GM18868 (cell line): Measurements from ENCODE around the gene GCC1.
A peak's percentile ranks its signal among the peaks of the same experiment; 100 is the strongest.
"Not testable (repeated sequence)": the region's sequence is repeated elsewhere in the genome, so short reads cannot be mapped to it uniquely, and the experiment has no call there.

Source experiments
- ATAC-seq: cut with Tn5 transposase; IDR thresholded peaks from one replicate; pipeline ENCODE4 v1.9.1; 2021; ENCODE audit warnings: mild to moderate bottlenecking, moderate library complexity; ENCODE audit not compliant: unreplicated experiment

The GCC1 gene

GRCh38 chr7:127589896-127590295 lies 4.5 kb upstream of the GCC1 start:
- no peak for ATAC-seq

DNA sequence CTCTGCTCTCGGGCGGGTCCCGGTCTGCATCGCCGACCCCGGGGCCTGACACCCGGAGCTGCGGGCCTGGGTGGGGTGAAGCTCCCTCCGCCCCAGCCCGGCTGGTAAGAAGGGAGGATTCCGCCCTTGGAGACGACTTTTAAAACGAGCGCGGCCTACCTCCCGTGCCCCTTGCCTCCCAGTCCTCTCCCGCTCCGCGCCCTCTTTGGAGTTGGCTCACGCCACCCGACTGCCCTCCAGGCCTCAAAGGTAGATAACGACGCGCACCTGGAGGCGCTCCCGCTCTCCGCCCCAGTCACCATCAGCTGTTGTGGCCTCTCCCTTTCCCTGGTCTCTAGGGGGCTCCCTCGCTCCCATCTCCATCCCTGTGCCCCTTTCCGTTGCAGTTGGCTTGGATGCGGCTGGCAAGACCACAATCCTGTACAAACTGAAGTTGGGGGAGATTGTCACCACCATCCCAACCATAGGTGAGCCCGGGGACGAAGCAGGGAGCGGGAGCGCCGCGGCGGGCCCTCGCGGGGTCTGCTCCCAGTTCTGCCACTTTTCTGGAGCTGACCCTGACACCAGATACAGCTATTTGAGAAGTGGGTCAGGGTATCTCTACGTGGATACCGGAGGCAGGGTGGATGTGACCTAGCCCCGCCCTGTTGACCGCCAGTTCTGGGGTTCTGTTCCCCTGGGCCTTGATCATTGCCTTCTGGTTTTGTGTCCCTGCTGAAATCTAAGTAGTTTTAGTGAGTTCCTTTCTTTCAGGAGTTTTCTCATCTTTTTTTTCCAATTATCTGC lies 3.5 kb upstream of the GCC1 start:
- ATAC-seq: peak; percentile 16

DNA sequence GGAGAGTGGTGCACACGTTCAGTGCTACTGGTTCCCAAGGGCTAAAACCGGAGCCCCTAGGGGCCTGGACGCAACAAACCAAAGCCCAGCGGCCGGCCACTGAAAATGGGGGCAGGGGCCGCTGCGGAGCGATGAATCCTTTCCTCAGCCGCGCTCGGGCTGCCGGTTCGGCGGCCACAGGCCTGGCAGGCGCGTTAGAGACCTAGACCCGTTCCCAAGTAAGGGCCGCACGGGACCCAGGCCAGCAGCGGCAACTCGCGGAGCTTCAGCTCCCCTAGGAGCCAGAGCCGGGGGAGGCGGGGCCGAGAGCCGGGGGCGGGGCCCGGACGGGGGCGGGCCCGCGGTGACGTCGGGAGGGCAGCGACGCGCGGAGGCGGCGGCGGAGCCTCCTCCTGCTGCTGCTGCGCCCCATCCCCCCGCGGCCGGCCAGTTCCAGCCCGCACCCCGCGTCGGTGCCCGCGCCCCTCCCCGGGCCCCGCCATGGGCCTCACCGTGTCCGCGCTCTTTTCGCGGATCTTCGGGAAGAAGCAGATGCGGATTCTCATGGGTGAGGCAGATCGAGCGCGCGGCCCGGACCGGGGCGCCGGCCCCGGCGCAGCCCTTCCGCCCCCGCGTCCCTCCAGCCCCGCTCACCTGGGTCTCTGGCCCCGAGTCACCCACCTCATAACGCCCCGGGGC lies 2.8 kb upstream of the GCC1 start, which contains the start of gene ARF5:
TSS of gene ARF5 (plus strand) at position 393 of the 678 bp plus-strand sequence. CDS start at position 481, 88 bp downstream.
- peak; percentile 76 for ATAC-seq

GRCh38 chr7:127587663-127588018 lies 2.2 kb upstream of the GCC1 start:
- ATAC-seq: no peak

DNA sequence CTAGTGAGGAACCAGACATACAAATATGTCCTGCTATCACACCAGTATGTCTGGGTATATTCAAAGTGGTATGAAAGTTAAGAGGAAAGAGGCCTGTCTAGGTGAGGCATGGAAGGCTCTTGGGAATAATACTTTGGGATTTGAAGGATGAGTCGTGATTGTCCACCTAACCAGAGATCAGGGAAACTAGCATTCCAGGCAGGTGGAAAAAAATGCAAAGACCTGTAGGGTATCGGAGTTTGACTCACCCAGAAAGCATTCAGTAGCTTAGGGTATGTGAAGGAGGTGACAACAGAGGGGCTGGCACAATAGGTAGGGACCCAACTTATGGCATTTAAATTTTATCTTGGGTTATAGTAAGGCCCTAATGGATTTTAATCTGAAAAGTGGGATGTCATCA lies 950 bp upstream of the GCC1 start:
- no peak for ATAC-seq

GRCh38 chr7:127584648-127585043 lies 750 bp downstream of the GCC1 start:
- no peak for ATAC-seq

DNA sequence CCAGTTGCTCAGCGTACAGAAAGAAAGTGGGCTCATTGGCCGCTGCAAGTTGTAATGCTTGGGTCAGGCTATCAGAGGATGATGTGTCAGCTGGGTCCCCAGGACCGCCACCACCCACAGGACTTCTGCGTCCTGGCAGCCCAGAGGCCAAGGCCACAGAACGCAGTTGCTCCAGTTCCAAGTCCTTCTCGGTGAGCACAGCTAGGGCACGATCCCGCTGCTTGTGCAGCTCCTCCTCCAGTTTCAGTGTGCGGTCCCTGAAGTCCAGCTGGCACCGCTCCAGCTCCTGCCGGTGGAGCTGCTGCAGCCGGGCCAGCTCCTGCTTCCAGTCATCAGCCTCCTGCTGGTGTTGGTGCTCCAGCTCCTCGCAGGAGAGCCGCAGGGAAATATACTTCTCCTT lies 3.0 kb downstream of the GCC1 start:
- ATAC-seq: no peak

DNA sequence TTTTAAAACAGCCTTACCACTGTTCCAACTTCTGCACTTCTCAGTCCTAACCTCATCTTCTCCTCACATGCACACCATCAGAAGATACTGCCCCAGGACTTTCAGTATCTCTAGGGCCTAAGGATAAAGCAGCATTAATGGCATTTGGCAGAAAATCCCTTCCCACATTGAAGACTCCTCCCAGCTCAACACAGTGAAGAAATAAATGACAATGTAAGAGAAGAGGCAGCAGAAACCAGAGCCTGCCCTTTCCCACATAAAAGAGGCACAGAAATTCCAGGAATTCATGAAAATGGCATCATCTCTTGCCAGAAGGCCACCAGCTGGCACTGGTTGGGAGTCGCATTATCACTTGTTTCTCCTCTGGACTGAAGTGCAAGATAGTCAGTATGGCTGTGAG lies 3.7 kb downstream of the GCC1 start:
- ATAC-seq: no peak

GRCh38 chr7:127580612-127581011 lies 4.8 kb downstream of the GCC1 start:
- no peak for ATAC-seq

DNA sequence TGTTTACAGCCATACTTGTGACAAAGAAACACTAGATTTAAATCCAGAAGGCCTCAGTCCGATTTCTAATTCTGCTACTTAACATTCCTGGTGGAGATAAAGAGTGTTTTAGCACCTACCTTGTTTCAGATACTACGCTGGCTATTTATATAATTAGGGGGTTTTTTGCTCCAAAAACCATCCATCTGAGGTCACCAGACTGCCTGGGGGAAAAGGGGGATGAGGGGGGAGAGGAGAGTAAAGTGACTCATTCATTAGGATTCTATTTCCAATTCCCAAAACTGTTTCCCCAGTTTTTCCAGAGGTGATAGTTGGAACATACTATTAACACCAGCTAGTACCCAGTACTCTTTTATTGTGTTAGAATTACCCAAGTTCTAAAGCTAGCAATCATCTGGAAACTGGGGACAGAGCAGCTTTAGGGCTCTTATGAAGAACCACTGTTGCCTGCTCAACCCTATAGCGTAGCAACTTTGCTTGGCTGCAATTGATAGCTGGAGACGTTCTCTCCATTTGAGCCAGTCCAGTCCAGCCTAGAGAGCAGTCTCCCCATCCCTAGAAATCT lies 6.6 kb downstream of the GCC1 start:
- no peak for ATAC-seq

DNA sequence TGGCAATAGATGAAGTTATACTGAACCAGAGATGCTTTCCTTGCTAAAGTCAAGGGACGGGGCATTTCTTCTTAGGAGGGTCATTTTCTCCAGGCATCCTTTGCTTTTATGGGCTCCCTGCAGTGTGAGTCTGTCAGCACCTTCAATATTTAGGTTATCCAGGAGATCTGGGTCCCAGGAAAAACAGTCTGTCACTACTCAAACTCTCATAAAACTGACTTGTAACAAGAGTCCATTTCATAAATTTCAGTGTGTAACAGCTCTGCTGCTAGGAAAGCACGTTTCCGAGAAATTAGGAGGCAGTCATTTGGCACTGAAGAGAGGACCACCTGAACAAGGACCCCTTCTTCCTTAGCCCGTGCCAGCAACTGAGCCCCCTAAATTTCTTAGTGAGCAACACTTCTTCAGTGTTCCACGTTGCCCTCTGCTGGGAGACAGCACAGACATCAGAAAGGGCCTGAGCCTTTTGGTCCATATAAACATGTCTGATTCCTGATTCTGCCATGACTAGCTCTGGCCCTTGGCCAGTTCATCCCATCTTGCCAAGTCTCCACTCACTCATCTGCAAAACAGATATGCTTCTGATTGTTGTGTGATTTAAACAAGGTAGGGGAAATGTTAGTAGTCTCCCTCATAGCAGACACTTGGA lies 7.2 kb downstream of the GCC1 start:
- no peak for ATAC-seq

GRCh38 chr7:127571741-127572505 lies 13.5 kb downstream of the GCC1 start:
- no peak for ATAC-seq

GRCh38 chr7:127568034-127568433 lies 17.4 kb downstream of the GCC1 start:
- not testable (repeated sequence) for ATAC-seq

DNA sequence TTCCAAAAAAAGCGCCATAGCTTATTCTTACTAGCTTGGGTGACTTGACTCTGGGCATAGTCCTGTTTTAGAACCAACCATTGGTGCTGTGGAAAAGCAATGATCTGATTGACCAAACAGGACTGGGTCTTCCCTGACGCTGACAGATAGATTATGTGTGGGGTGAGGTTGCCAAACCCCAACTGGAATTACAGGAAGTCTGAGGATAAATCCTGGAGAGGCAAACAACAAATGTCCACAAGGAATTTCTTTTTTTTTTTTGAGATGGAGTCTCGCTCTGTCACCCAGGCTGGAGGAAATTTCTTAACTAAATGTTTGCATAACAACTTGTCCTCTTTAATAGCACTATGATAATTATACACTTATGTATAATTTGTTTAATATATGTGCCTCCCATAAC lies 19.2 kb downstream of the GCC1 start:
- ATAC-seq: no peak

DNA sequence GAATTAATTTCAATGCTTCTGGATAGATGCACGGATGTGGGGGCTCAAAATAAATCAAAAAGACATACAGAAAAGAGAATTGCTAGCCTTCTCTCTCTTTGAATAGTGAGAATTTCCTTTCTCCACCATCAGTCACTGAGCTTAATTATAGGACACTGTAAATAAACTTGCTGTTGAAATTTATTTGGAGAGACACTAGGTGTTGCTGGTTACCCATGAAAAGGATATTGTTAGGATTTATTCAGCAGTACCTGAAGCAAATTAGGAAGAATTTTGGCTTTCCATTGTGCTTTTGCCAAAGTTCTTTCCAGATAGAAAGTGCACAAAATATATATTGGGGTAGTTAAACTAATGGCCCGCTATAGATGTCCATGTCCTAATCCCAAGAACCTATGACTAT lies 27.6 kb downstream of the GCC1 start:
- no peak for ATAC-seq

GRCh38 chr7:127556404-127556803 lies 29.0 kb downstream of the GCC1 start:
- no peak for ATAC-seq

DNA sequence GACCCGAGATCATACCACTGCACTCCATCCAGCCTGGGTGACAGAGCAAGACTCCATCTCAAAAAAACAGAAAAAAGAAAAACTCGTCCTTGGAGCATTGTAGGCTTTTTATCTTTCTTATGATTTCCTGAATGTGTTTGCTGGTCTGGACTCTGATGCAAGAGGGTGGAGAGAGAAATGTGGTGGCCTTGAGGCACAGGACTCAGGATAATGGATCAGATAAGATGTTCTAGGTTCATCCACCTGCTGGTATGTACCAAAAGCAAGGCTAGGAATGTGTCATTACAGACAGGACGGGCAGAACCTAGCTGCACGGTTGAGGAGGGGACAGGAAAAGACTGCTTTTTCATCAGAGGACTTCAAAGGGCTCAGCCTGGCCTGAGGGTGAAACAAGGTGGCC lies 33.5 kb downstream of the GCC1 start:
- no peak for ATAC-seq

- no peak for ATAC-seq
Observed at GRCh38 chr7:127550247-127550646, 35.1 kb downstream of the GCC1 start.

DNA sequence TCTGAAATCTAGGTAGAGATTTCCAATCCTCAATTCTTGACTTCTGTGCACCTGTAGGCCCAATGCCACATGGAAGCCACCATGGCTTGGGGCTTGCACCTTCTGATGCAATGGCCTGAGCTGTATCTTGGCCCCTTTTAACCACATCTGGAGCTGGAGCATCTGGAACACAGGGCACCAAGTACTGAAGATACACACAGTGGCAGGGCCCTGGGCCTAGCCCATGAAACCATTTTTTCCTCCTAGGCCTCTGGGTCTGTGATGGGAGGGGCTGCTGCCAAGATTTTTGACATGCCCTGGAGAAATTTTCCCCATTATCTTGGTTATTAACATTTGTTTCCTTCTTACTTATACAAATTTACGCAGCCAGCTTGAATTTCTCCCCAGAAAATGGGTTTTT lies 39.1 kb downstream of the GCC1 start:
- ATAC-seq: no peak

DNA sequence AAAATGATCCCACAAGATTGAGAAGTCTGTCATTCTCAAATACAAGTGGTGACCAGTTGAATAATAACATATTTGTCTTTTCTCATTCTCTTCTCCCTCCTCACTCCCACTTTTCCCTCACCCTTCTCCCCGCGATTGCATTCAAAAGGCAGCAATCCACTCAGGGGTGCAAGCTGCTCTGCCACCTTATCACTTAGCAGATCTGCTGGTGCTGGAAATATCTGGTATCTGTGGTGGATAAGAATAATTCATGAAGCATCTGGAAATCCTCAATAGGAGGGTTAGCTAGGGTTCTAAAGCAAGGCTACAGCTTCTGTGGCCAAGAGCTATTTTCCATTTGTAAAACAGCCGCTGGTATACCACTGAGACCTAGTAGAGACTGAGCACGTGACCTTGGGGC lies 43.8 kb downstream of the GCC1 start:
- ATAC-seq: no peak

GRCh38 chr7:127540461-127540860 lies 44.9 kb downstream of the GCC1 start:
- not testable (repeated sequence) for ATAC-seq
